Measurements from ENCODE around the gene WRAP73. TPM values are rescaled to one million over a fixed set of nuclear protein-coding genes. Genes with fewer than 3 reads are reported as not detected.
A peak's percentile ranks its signal among the peaks of the same experiment; 100 is the strongest.

Gene WRAP73
- total RNA-seq, 3 donors from 2014 or later = 19.3 to 23.6 (median 20.2) TPM

DNA sequence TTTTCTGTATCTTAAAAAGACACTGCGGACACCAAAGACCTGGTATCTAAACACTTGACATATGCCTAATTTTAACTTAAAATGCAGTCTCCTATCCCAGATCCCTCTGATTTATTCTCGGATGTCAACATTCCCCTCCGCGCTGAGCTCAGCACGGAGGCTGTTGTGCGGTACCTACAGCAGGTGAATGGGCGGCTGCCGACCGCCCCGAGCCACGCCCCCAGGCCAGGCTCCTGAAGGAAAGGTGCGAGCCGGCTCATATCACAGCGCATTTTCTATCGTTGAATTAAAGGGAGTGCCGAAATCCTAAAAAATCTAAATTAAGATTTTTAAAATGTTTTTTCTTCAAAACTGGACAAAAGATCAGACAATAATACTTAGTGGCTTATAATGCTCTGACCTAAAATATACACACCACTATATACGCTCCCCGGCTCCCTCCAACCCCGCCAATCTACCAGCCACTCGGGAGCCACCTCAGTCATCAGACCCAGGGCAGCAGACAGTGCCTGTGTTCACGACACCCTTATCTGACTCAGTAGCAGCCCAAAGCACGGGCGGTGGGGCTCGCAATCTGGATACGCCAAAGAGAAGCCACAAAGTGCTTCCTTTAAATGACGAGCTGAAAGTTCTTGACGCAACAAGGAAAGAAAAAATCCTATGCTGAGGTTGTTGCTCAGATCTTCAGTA, 4.1 kb downstream of the WRAP73 start:
- peaks cover 0 to 6% of the 10 kb centered on the region in 2 donors for H3K4me1 ChIP-seq
- no peaks in the 10 kb centered on the region for H3K36me3 ChIP-seq
- H3K9me3 ChIP-seq = no peaks in the 10 kb centered on the region
- H3K27me3 ChIP-seq = peaks cover 4 to 5% of the 10 kb centered on the region in 2 donors
- peak in 1 of 2 donors; percentile 27 for DNase-seq (ENCODE audit: low spot score in 2 of 2)
- H3K4me3 ChIP-seq = no peak overlapping the region
- no peak overlapping the region for H3K27ac ChIP-seq
- intact Hi-C loops (cut with DNase I; ENCODE audit: low total_unique reads) = no loop called here
- TF ChIP-seq POLR2AphosphoS5 (IDR thresholded peaks at IDR 0.05) = no peak
- TF ChIP-seq CTCF (IDR thresholded peaks at IDR 0.05) = no peak
- TF ChIP-seq POLR2A (IDR thresholded peaks at IDR 0.05) = no peak

- intact Hi-C loops (cut with DNase I; ENCODE audit: low total_unique reads) = no loop called here
- Histone ChIP-seq H3K9me3 (no peaks in the 10 kb centered on the region), H3K36me3 (no peaks in the 10 kb centered on the region), H3K27me3 (no peaks in the 10 kb centered on the region), H3K4me1 (peaks cover 0 to 6% of the 10 kb centered on the region in 2 donors), H3K4me3 (no peak overlapping the region), H3K27ac (no peak overlapping the region)
- TF ChIP-seq CTCF (IDR thresholded peaks at IDR 0.05) (no peak), POLR2A (IDR thresholded peaks at IDR 0.05) (no peak), POLR2AphosphoS5 (IDR thresholded peaks at IDR 0.05) (no peak)
- DNase-seq (ENCODE audit: low spot score in 2 of 2) = peak in 1 of 2 donors; percentile 19
Observed at GRCh38 chr1:3645247-3645646, 4.7 kb downstream of the WRAP73 start.

GRCh38 chr1:3644273-3644672, 5.6 kb downstream of the WRAP73 start:
- Histone ChIP-seq H3K27ac (no peak overlapping the region), H3K9me3 (no peaks in the 10 kb centered on the region), H3K27me3 (no peaks in the 10 kb centered on the region), H3K4me3 (no peak overlapping the region), H3K4me1 (peaks cover 0 to 5% of the 10 kb centered on the region in 2 donors), H3K36me3 (no peaks in the 10 kb centered on the region)
- intact Hi-C loops (cut with DNase I; ENCODE audit: low total_unique reads) = no loop called here
- TF ChIP-seq POLR2A (IDR thresholded peaks at IDR 0.05) (no peak), CTCF (IDR thresholded peaks at IDR 0.05) (no peak), POLR2AphosphoS5 (IDR thresholded peaks at IDR 0.05) (no peak)
- DNase-seq (ENCODE audit: low spot score in 2 of 2) = peak in 1 of 2 donors; percentile 34

- TF ChIP-seq POLR2A (IDR thresholded peaks at IDR 0.05) (no peak), POLR2AphosphoS5 (IDR thresholded peaks at IDR 0.05) (no peak), CTCF (IDR thresholded peaks at IDR 0.05) (no peak)
- no peaks in the 10 kb centered on the region for H3K9me3 ChIP-seq
- H3K4me1 ChIP-seq = no peaks in the 10 kb centered on the region
- no peak overlapping the region for H3K27ac ChIP-seq
- peak in 1 of 2 donors; percentile 31 for DNase-seq (ENCODE audit: low spot score in 2 of 2)
- H3K27me3 ChIP-seq = no peaks in the 10 kb centered on the region
- no peaks in the 10 kb centered on the region for H3K36me3 ChIP-seq
- H3K4me3 ChIP-seq = no peak overlapping the region
- intact Hi-C loops (cut with DNase I; ENCODE audit: low total_unique reads) = no loop called here
Observed at GRCh38 chr1:3642919-3643675, 6.8 kb downstream of the WRAP73 start.

GRCh38 chr1:3641816-3642215, 8.1 kb downstream of the WRAP73 start:
- H3K27me3 ChIP-seq = no peaks in the 10 kb centered on the region
- no peaks in the 10 kb centered on the region for H3K9me3 ChIP-seq
- no peak overlapping the region for H3K27ac ChIP-seq
- no peak overlapping the region for H3K4me3 ChIP-seq
- peak in 1 of 2 donors; percentile 2 for DNase-seq (ENCODE audit: low spot score in 2 of 2)
- H3K4me1 ChIP-seq = no peaks in the 10 kb centered on the region
- intact Hi-C loops (cut with DNase I; ENCODE audit: low total_unique reads) = no loop called here
- no peaks in the 10 kb centered on the region for H3K36me3 ChIP-seq
- no peak for TF ChIP-seq CTCF (IDR thresholded peaks at IDR 0.05)
- no peak for TF ChIP-seq POLR2A (IDR thresholded peaks at IDR 0.05)
- TF ChIP-seq POLR2AphosphoS5 (IDR thresholded peaks at IDR 0.05) = no peak
